Natural killer cell (primary cell): ENCODE data around the gene MET. TPM values are rescaled to one million over a fixed set of nuclear protein-coding genes. Genes with fewer than 3 reads are reported as not detected.

Source experiments
- ATAC-seq, 3 donors: fragments of 150-1000 bp in 2 of 3; fragments of 200-7000 bp in 1 of 3; cut with Tn5 transposase; 1 replicate in 1 of 3; 2 replicates in 2 of 3; pipeline ENCODE4 v1.10.0; 2021; ENCODE audit warnings: mild to moderate bottlenecking in 2 of 3, moderate library complexity in 2 of 3
- DNase-seq, 2 donors: peaks; one replicate each; pipeline versions ENCODE4 v3.0.0 to v3.0.0-alpha.2; 2013 to 2021; ENCODE audit warnings: mixed read lengths in 1 of 2
- H3K27ac ChIP-seq: one replicate; pipeline ENCODE4 v1.5.1; 2013; ENCODE audit warnings: mild to moderate bottlenecking, low read length
- H3K27me3 ChIP-seq: one replicate; pipeline ENCODE4 v1.6.1; 2013; ENCODE audit warnings: low read length; ENCODE audit not compliant: control insufficient read depth, insufficient read depth
- H3K36me3 ChIP-seq: one replicate; pipeline ENCODE4 v1.6.1; 2013; ENCODE audit warnings: low read length; ENCODE audit not compliant: control insufficient read depth, insufficient read depth
- H3K4me1 ChIP-seq: one replicate; pipeline ENCODE4 v1.6.1; 2013; ENCODE audit warnings: low read length; ENCODE audit not compliant: control insufficient read depth, insufficient read depth
- H3K4me3 ChIP-seq: one replicate; pipeline ENCODE4 v1.5.1; 2013; ENCODE audit warnings: low read length
- H3K9me3 ChIP-seq: one replicate; pipeline ENCODE4 v1.6.1; 2013; ENCODE audit warnings: low read length; ENCODE audit not compliant: control insufficient read depth, insufficient read depth
- H3K27ac Mint-ChIP-seq, 2 donors: one replicate each; pipeline ENCODE4 v1.8.0; 2022; ENCODE audit warnings: mild to moderate bottlenecking in 2 of 2, mixed read lengths in 2 of 2, moderate library complexity in 1 of 2
- H3K27me3 Mint-ChIP-seq, 2 donors: one replicate each; pipeline ENCODE4 v1.8.0; 2022; ENCODE audit warnings: low read depth in 2 of 2, mixed read lengths in 2 of 2
- H3K36me3 Mint-ChIP-seq: one replicate; pipeline ENCODE4 v1.8.0; 2022; ENCODE audit warnings: mixed read lengths
- H3K4me1 Mint-ChIP-seq, 2 donors: one replicate each; pipeline ENCODE4 v1.8.0; 2022; ENCODE audit warnings: mixed read lengths in 2 of 2
- H3K4me3 Mint-ChIP-seq: one replicate; pipeline ENCODE4 v1.8.0; 2022; ENCODE audit warnings: mild to moderate bottlenecking, moderate library complexity, mixed read lengths
- H3K9me3 Mint-ChIP-seq, 2 donors: one replicate each; pipeline ENCODE4 v1.8.0; 2022; ENCODE audit warnings: mixed read lengths in 2 of 2
- WGBS: methylation state at CpG from one replicate; pipeline ENCODE4 v1.1.7; 2013; ENCODE audit warnings: missing lambda C conversion rate; ENCODE audit not compliant: insufficient coverage; 5-methylcytosine and 5-hydroxymethylcytosine counted together
- intact Hi-C: fragments of 100-400 bp; cut with micrococcal nuclease; formaldehyde crosslinking; loops from one replicate; pipeline ENCODE4 v1.14.2; 2022
- total RNA-seq, 4 donors: library from RNA; stranded (reverse); fragments of 120-200 nt in 1 of 4; gene quantifications; one replicate each; pipeline versions ENCODE4 v1.2.3 to v1.2.4, GENCODE V29; 2013 to 2022
- TF ChIP-seq, protein P1 (sequence below): fragments of 200-600 bp; IDR thresholded peaks from one replicate; pipeline ENCODE4 v1.8.0; 2022; ENCODE audit warnings: antibody characterized with exemption

The MET gene
- total RNA-seq, 3 donors from 2014 or later (not counting 1 experiment from before 2014, with no cell fraction given) = 0.16 TPM; not detected in 2

DNA sequence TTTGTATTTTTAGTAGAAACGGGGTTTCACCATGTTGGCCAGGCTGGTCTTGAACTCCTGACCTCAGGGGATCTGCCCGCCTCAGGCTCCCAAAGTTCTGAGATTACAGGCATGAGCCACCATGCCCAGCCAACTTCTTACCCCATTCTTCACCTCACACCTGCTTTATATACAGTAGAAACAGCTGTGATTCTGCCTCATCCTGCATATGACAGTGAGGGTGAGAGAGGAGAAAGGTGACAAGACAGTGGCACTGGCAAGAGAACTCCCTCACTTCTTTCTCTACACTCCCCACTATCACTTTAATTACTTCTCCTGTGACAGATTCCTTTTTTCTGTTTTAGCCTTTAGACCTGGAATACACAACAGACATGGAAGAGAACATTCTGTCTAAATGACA lies 128.6 kb downstream of the MET start:
- no peak overlapping the region for H3K27ac Mint-ChIP-seq
- Histone ChIP-seq H3K27me3 (no peaks in the 10 kb centered on the region), H3K4me1 (no peaks in the 10 kb centered on the region), H3K27ac (no peak overlapping the region), H3K9me3 (no peaks in the 10 kb centered on the region), H3K36me3 (no peaks in the 10 kb centered on the region), H3K4me3 (no peak overlapping the region)
- ATAC-seq (no peak), DNase-seq (no peak)
- TF ChIP-seq, protein P1, sequence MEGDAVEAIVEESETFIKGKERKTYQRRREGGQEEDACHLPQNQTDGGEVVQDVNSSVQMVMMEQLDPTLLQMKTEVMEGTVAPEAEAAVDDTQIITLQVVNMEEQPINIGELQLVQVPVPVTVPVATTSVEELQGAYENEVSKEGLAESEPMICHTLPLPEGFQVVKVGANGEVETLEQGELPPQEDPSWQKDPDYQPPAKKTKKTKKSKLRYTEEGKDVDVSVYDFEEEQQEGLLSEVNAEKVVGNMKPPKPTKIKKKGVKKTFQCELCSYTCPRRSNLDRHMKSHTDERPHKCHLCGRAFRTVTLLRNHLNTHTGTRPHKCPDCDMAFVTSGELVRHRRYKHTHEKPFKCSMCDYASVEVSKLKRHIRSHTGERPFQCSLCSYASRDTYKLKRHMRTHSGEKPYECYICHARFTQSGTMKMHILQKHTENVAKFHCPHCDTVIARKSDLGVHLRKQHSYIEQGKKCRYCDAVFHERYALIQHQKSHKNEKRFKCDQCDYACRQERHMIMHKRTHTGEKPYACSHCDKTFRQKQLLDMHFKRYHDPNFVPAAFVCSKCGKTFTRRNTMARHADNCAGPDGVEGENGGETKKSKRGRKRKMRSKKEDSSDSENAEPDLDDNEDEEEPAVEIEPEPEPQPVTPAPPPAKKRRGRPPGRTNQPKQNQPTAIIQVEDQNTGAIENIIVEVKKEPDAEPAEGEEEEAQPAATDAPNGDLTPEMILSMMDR = no peak
- WGBS = 94% methylated on average over 2 of the region's 2 CpGs
- H3K9me3 Mint-ChIP-seq = no peaks in the 10 kb centered on the region
- peaks cover 9 to 15% of the 10 kb centered on the region in 2 donors for H3K27me3 Mint-ChIP-seq
- no peak overlapping the region for H3K4me3 Mint-ChIP-seq
- H3K4me1 Mint-ChIP-seq = peaks cover 0 to 6% of the 10 kb centered on the region in 2 donors
- no peaks in the 10 kb centered on the region for H3K36me3 Mint-ChIP-seq
- intact Hi-C loops = loop anchor here (10.0 kb wide), 2 partner anchors 206 to 546 kb away; no protein-coding TSS in a partner anchor

DNA sequence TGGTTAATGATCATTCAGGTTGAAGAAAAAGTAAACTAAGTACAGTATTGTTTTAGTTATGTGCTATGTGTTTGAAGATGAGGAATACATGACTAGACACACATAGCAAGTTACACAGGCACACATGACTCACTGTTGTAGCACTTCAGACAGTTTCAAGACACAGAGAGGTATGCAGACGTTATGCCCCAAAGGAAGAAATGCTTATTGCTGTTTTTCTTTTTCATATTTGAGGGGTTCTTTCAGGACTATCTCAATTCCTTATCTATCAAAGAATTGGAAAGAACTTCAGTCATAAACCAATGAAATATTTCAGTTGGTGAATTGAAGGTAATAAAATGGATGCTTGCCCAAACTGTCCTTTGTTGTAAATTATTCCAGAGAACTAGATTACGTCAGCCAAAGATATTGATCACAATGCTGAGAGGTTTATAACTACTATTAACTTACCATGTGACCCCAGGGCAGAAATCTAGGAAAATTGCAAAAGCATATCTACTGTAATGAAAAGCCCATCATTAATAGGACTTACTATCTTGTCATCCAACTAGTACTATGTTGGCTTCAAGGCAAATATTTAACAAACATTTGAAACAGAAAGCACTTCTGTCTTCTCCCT lies 129.2 kb downstream of the MET start:
- intact Hi-C loops = loop anchor here (10.0 kb wide), 2 partner anchors 206 to 546 kb away; no protein-coding TSS in a partner anchor

DNA sequence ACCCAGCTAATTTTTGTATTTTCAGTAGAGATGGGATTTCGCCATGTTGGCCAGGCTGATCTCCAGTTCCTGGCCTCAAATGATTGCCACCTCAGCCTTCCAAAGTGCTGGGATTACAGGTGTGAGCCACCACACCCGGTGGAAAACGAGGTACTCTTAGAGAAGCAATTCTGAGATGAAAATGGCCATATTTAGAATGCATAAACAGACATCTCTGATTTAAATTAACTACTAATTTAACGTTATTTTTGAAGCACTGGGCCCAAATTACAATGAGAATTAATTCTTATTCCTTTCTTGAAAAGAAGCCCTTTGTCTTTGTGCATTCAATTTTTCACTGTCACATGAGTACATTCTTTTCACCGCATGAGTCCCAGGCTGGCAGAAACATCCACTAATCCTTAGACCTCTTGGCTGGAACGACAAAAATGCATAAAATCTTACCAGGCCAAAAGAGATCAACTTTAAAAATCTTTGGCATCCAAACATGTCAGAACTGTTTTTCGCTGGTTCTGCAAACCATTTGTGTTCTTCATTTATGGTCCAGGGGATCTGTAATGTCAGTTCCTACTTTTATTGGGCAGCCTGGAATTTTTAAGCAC lies 130.2 kb downstream of the MET start:
- DNase-seq (no peak), ATAC-seq (no peak)
- Mint-ChIP-seq H3K9me3 (no peaks in the 10 kb centered on the region), H3K4me1 (peaks cover 0 to 6% of the 10 kb centered on the region in 2 donors), H3K27me3 (peaks cover 9 to 15% of the 10 kb centered on the region in 2 donors), H3K36me3 (no peaks in the 10 kb centered on the region), H3K4me3 (no peak overlapping the region), H3K27ac (peak overlapping the region in 1 of 2 donors; percentile 19)
- TF ChIP-seq, protein P1 = no peak
- intact Hi-C loops = loop anchor here (10.0 kb wide), 2 partner anchors 207 to 547 kb away; no protein-coding TSS in a partner anchor
- no peak overlapping the region for H3K27ac ChIP-seq
- H3K4me3 ChIP-seq = no peak overlapping the region
- H3K36me3 ChIP-seq = no peaks in the 10 kb centered on the region
- H3K27me3 ChIP-seq = no peaks in the 10 kb centered on the region
- H3K4me1 ChIP-seq = no peaks in the 10 kb centered on the region
- H3K9me3 ChIP-seq = no peaks in the 10 kb centered on the region
- WGBS = 86% methylated on average over 7 of the region's 7 CpGs

More for the DNA sequence above, 129.2 kb downstream of the MET start:
- Histone ChIP-seq H3K4me1 (no peaks in the 10 kb centered on the region), H3K9me3 (no peaks in the 10 kb centered on the region), H3K27me3 (no peaks in the 10 kb centered on the region), H3K27ac (no peak overlapping the region), H3K36me3 (no peaks in the 10 kb centered on the region), H3K4me3 (no peak overlapping the region)
- Mint-ChIP-seq H3K36me3 (no peaks in the 10 kb centered on the region), H3K27me3 (peaks cover 9 to 15% of the 10 kb centered on the region in 2 donors), H3K27ac (no peak overlapping the region), H3K4me3 (no peak overlapping the region), H3K9me3 (no peaks in the 10 kb centered on the region), H3K4me1 (peaks cover 0 to 6% of the 10 kb centered on the region in 2 donors)
- TF ChIP-seq, protein P1 = no peak
- ATAC-seq = no peak
- no peak for DNase-seq
- 93% methylated on average over 2 of the region's 2 CpGs for WGBS
